ENCODE results near the gene DTX1.

DNA sequence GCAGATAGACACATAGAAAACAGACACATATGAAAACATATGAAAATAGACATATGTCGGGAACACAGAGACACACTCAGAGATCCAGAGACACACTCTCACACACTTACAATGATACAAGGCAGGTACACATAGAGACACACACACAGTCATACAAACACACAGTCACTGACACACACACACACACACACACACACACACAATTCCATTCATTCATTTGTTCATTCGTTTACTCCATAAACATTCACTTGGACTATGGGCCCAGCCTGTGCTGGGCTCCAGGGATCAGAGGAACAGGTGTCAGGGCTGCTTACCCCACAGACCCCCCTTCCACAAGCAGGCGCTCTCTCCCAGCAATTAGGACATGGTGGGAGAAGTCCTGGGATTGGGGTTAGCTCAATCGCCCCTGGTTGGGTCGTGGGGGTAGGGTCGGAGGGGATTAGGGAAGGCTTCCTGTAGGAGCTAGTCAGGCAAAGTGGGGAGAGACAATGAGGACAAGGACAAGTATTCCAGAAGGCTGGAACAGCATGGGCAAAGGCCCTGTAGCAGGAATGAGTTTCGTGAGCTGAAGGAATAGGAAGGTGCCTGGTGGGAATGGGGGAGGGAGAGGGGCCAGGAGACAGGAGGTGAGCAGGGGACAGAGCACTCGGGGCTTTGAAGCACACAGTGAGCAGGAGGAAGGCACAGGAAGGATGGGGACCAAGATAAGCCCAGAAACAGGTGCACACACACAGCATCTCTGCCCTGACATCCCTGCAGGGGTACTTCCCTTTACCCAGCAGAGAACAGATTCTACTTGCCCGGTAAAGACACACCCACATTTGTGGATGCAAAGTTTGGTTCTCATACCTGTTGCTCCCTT, 72.5 kb downstream of the DTX1 start:
- TF ChIP-seq, protein P1, sequence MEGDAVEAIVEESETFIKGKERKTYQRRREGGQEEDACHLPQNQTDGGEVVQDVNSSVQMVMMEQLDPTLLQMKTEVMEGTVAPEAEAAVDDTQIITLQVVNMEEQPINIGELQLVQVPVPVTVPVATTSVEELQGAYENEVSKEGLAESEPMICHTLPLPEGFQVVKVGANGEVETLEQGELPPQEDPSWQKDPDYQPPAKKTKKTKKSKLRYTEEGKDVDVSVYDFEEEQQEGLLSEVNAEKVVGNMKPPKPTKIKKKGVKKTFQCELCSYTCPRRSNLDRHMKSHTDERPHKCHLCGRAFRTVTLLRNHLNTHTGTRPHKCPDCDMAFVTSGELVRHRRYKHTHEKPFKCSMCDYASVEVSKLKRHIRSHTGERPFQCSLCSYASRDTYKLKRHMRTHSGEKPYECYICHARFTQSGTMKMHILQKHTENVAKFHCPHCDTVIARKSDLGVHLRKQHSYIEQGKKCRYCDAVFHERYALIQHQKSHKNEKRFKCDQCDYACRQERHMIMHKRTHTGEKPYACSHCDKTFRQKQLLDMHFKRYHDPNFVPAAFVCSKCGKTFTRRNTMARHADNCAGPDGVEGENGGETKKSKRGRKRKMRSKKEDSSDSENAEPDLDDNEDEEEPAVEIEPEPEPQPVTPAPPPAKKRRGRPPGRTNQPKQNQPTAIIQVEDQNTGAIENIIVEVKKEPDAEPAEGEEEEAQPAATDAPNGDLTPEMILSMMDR (IDR thresholded peaks at IDR 0.05): no peak
- TF ChIP-seq POLR2A (IDR thresholded peaks at IDR 0.05): no peak
